Endothelial cell of umbilical vein (primary cell): Measurements from ENCODE around the gene MAP1LC3C. TPM values are rescaled to one million over a fixed set of nuclear protein-coding genes. Genes with fewer than 3 reads are reported as not detected.

ENCODE experiments used
- BruUV-seq: library from RNA; stranded (reverse); fragments of 400-500 nt; replicated peaks from 2 replicates; lab custom pipeline; 2021; lab: Mats Ljungman, UMichigan
- CTCF ChIA-PET: fragments of 300-600, 350-600 bp; sonication (Branson Sonifier 250); formaldehyde crosslinking; loops from one replicate; lab custom pipeline; 2021; ENCODE audit warnings: antibody characterized with exemption, inconsistent platforms; lab: Charles Lee
- POLR2A ChIA-PET: fragments of 300-600, 350-600 bp; sonication (Branson Sonifier 250); formaldehyde crosslinking; loops from one replicate; lab custom pipeline; 2021; ENCODE audit warnings: antibody characterized with exemption, inconsistent platforms; lab: Charles Lee
- DNase-seq: peaks from one replicate; pipeline ENCODE4 v3.0.0-alpha.2; 2011; ENCODE audit warnings: low read depth, low spot score
- FAIRE-seq: peaks from 2 replicates; lab custom pipeline; 2011; peaks lifted over from hg19 to GRCh38; lab: Jason Lieb, UNC
- H2AFZ ChIP-seq: 2 replicates; pipeline ENCODE4 v1.6.0; 2012; ENCODE audit warnings: low read depth, low read length, control low read depth, inconsistent platforms
- H3K27ac ChIP-seq: 2 replicates; pipeline ENCODE4 v1.5.1; 2011; ENCODE audit warnings: low read depth, mild to moderate bottlenecking, control low read depth, low read length, moderate library complexity; ENCODE audit not compliant: insufficient read depth
- H3K27me3 ChIP-seq, 2 experiments: 2 replicates each; pipeline versions ENCODE4 v1.6.0 to v1.6.1; 2011; ENCODE audit warnings: low read length in 2 of 2, mixed read lengths in 1 of 2; ENCODE audit not compliant: control insufficient read depth in 2 of 2, insufficient read depth in 2 of 2
- H3K36me3 ChIP-seq, 2 experiments: 2 replicates in 1 of 2; 3 replicates in 1 of 2; pipeline ENCODE4 v1.5.1; 2011; ENCODE audit warnings: low read length in 2 of 2, mild to moderate bottlenecking in 1 of 2, moderate library complexity in 1 of 2; ENCODE audit not compliant: control insufficient read depth in 2 of 2, insufficient read depth in 2 of 2; ENCODE audit errors: extremely low read depth in 1 of 2
- H3K4me1 ChIP-seq: 3 replicates; pipeline ENCODE4 v1.5.1; 2011; ENCODE audit warnings: mild to moderate bottlenecking, low read length; ENCODE audit not compliant: control insufficient read depth, insufficient read depth; ENCODE audit errors: extremely low read depth
- H3K4me2 ChIP-seq: 2 replicates; pipeline ENCODE4 v1.6.1; 2011; ENCODE audit warnings: low read length, control low read depth, mixed read lengths; ENCODE audit not compliant: insufficient read depth
- H3K4me3 ChIP-seq, 3 experiments: fragments of 200-600 bp in 1 of 3; sonication (generic), shearing (Covaris generic) in 1 of 3; replicated peaks in 1 of 3; 2 replicates each; pipeline ENCODE4 v1.5.1; 2011 to 2016; ENCODE audit warnings: control low read depth in 3 of 3, low read length in 3 of 3, mild to moderate bottlenecking in 2 of 3, inconsistent platforms in 1 of 3, low read depth in 1 of 3, moderate library complexity in 1 of 3; ENCODE audit not compliant: insufficient read depth in 1 of 3
- H3K79me2 ChIP-seq: 2 replicates; pipeline ENCODE4 v1.6.0; 2012; ENCODE audit warnings: low read length, inconsistent platforms; ENCODE audit not compliant: control insufficient read depth, insufficient read depth
- H3K9ac ChIP-seq: replicated peaks from 2 replicates; pipeline ENCODE3; 2011; ENCODE audit warnings: low read length, control low read depth; ENCODE audit not compliant: insufficient read depth; ENCODE audit errors: extremely low read depth
- H3K9me1 ChIP-seq: replicated peaks from 3 replicates; pipeline ENCODE4 v1.6.0; 2011; ENCODE audit warnings: mild to moderate bottlenecking, low read length; ENCODE audit not compliant: control insufficient read depth, insufficient read depth; ENCODE audit errors: extremely low read depth
- H3K9me3 ChIP-seq: replicated peaks from 2 replicates; pipeline ENCODE4 v1.5.1; 2012; ENCODE audit warnings: low read length, inconsistent platforms; ENCODE audit not compliant: control insufficient read depth, insufficient read depth
- H4K20me1 ChIP-seq: replicated peaks from 2 replicates; pipeline ENCODE3; 2011; ENCODE audit warnings: mild to moderate bottlenecking, low read length; ENCODE audit not compliant: control insufficient read depth, insufficient read depth; ENCODE audit errors: extremely low read depth
- CTCF ChIP-seq, 2 donors: IDR thresholded peaks; 1 replicate in 1 of 2; 2 replicates in 1 of 2; pipeline ENCODE4 v1.5.1; 2011; ENCODE audit warnings: low read length in 2 of 2, mild to moderate bottlenecking in 2 of 2, moderate library complexity in 2 of 2, control low read depth in 1 of 2, inconsistent platforms in 1 of 2, low read depth in 1 of 2; ENCODE audit not compliant: insufficient read depth in 1 of 2; ENCODE audit errors: extremely low read depth in 1 of 2
- EZH2 ChIP-seq: IDR thresholded peaks from 2 replicates; pipeline ENCODE4 v1.6.1; 2012; ENCODE audit warnings: borderline replicate concordance, low read depth, mild to moderate bottlenecking, moderate library complexity, low read length, inconsistent platforms; ENCODE audit not compliant: severe bottlenecking
- FOS ChIP-seq: IDR thresholded peaks from 2 replicates; pipeline ENCODE4 v1.6.1; 2011; ENCODE audit warnings: mild to moderate bottlenecking, low read length, moderate library complexity, borderline replicate concordance; ENCODE audit not compliant: insufficient read depth
- GATA2 ChIP-seq: IDR thresholded peaks from 2 replicates; pipeline ENCODE4 v1.7.0; 2011; ENCODE audit warnings: low read depth, mild to moderate bottlenecking, moderate library complexity, mixed read lengths, low read length; ENCODE audit not compliant: insufficient read length, insufficient read depth
- JUN ChIP-seq: IDR thresholded peaks from 2 replicates; pipeline ENCODE4 v1.6.1; 2011; ENCODE audit warnings: borderline replicate concordance, low read depth; ENCODE audit not compliant: insufficient read length, insufficient read depth
- MAX ChIP-seq: IDR thresholded peaks from 2 replicates; pipeline ENCODE4 v1.6.1; 2011; ENCODE audit not compliant: insufficient read depth, insufficient read length
- MYC ChIP-seq: IDR thresholded peaks from one replicate; pipeline ENCODE4 v1.6.1; 2011; ENCODE audit warnings: mild to moderate bottlenecking, low read depth, low read length
- POLR2A ChIP-seq: IDR thresholded peaks from 2 replicates; pipeline ENCODE4 v1.6.1; 2012; ENCODE audit warnings: low read depth, mild to moderate bottlenecking, control low read depth, low read length
- POLR2AphosphoS5 ChIP-seq: IDR thresholded peaks from 2 replicates; pipeline ENCODE4 v1.6.1; 2012; ENCODE audit warnings: low read depth, mild to moderate bottlenecking, control low read depth, low read length, moderate library complexity; ENCODE audit not compliant: insufficient read depth
- dilution Hi-C: fragments of 300-500 bp; cut with MboI; formaldehyde crosslinking; loops from one replicate; pipeline ENCODE4 v1.15.0; 2019; ENCODE audit warnings: low sequenced_read_pairs; ENCODE audit not compliant: extremely low pct_ligation_motif_present
- intact Hi-C: fragments of 100-400 bp; cut with micrococcal nuclease; formaldehyde crosslinking; loops from one replicate; pipeline ENCODE4 v1.10.0; 2022
- polyA plus RNA-seq, 4 experiments: library from polyadenylated mRNA; depleted of rRNA in 3 of 4; stranded (reverse) in 3 of 4; unstranded in 1 of 4; fragments of >200 nt; gene quantifications; 2 replicates each; pipeline versions ENCODE4 v1.2.1 to v1.2.3, GENCODE V29; 2011 to 2012; ENCODE audit warnings: missing spikeins in 1 of 4
- total RNA-seq: library from RNA; stranded (reverse); gene quantifications from 2 replicates; pipeline ENCODE4 v1.2.3, GENCODE V29; 2021

Gene MAP1LC3C
- total and polyA plus RNA-seq, 2 donors (not counting 3 experiments of a cell fraction or from before 2014, with no cell fraction given), result not detected

GRCh38 chr1:242011894-242012660 is 13.2 kb upstream of the MAP1LC3C start:
- no peaks in the 10 kb centered on the region for H4K20me1 ChIP-seq
- no peak overlapping the region for H2AFZ ChIP-seq
- intact Hi-C loops (no loop called here), dilution Hi-C loops (no loop called here)
- ChIA-PET POLR2A (no interaction called here), CTCF (interaction anchor here (1.1 to 2.1 kb wide), 2 partner anchors 8 to 14 kb away, joined by 3 to 9 read pairs; partner anchors contain the start of gene MAP1LC3C)
- H3K9me3 ChIP-seq, result no peaks in the 10 kb centered on the region
- H3K27ac ChIP-seq, result no peak overlapping the region
- BruUV-seq, result no TSS peak
- H3K27me3 ChIP-seq, result no peaks in the 10 kb centered on the region
- DNase-seq (no peak), FAIRE-seq (no peak)
- no peak overlapping the region for H3K4me2 ChIP-seq
- H3K4me3 ChIP-seq, result no peak overlapping the region
- H3K36me3 ChIP-seq, result no peaks in the 10 kb centered on the region
- TF ChIP-seq GATA2, result no peak
- no peak for TF ChIP-seq POLR2A
- TF ChIP-seq JUN, result no peak
- no peak for TF ChIP-seq FOS
- no peak for TF ChIP-seq POLR2AphosphoS5
- no peak for TF ChIP-seq MYC
- no peak for TF ChIP-seq EZH2
- TF ChIP-seq CTCF (IDR thresholded peaks at IDR 0.05; ENCODE audit: extremely low read depth in 1 of 2, insufficient read depth in 1 of 2, low read depth in 1 of 2, low read length in 2 of 2), result no peak
- TF ChIP-seq MAX, result no peak
- H3K4me1 ChIP-seq, result no peaks in the 10 kb centered on the region
- H3K79me2 ChIP-seq, result no peaks in the 10 kb centered on the region
- H3K9ac ChIP-seq, result no peak overlapping the region
- H3K9me1 ChIP-seq, result no peaks in the 10 kb centered on the region
